GM23248 (cell line): ENCODE measurements around the gene TAOK1. TPM values are rescaled to one million over a fixed set of nuclear protein-coding genes. Genes with fewer than 3 reads are reported as not detected.

Experiments used
- DNase-seq: peaks from one replicate; pipeline ENCODE4 v3.0.0-alpha.2; 2015
- H2AFZ ChIP-seq: fragments of 200-600 bp; sonication (generic); 2 replicates; pipeline ENCODE4 v1.6.1; 2016; ENCODE audit warnings: antibody characterized with exemption
- H3F3A ChIP-seq: fragments of 200-600 bp; sonication (generic); 2 replicates; pipeline ENCODE4 v1.6.1; 2016; ENCODE audit warnings: mild to moderate bottlenecking, antibody characterized with exemption, mixed run types; ENCODE audit not compliant: insufficient read depth
- H3K27ac ChIP-seq: fragments of 200-600 bp; sonication (generic); 2 replicates; pipeline ENCODE4 v1.5.1; 2016; ENCODE audit warnings: mild to moderate bottlenecking
- H3K27me3 ChIP-seq: fragments of 200-600 bp; sonication (generic); replicated peaks from 2 replicates; pipeline ENCODE4 v1.6.1; 2016; ENCODE audit warnings: mild to moderate bottlenecking; ENCODE audit not compliant: insufficient read depth
- H3K36me3 ChIP-seq: fragments of 200-600 bp; sonication (generic); 2 replicates; pipeline ENCODE4 v1.6.1; 2016; ENCODE audit warnings: low read depth, mild to moderate bottlenecking
- H3K4me1 ChIP-seq: fragments of 200-600 bp; sonication (generic); 2 replicates; pipeline ENCODE4 v1.6.1; 2016; ENCODE audit warnings: mild to moderate bottlenecking; ENCODE audit not compliant: insufficient read depth
- H3K4me2 ChIP-seq: fragments of 200-600 bp; sonication (generic); one replicate; pipeline ENCODE4 v1.6.1; 2016; ENCODE audit warnings: mild to moderate bottlenecking; ENCODE audit not compliant: unreplicated experiment
- H3K4me3 ChIP-seq: fragments of 200-600 bp; sonication (generic); 2 replicates; pipeline ENCODE4 v1.5.1; 2016; ENCODE audit warnings: mild to moderate bottlenecking
- H3K79me2 ChIP-seq: fragments of 200-600 bp; sonication (generic); 2 replicates; pipeline ENCODE4 v1.6.1; 2016; ENCODE audit warnings: mild to moderate bottlenecking; ENCODE audit not compliant: insufficient read depth
- H3K9ac ChIP-seq: fragments of 200-600 bp; sonication (generic); 2 replicates; pipeline ENCODE4 v1.6.1; 2016; ENCODE audit warnings: mild to moderate bottlenecking
- H3K9me2 ChIP-seq: fragments of 200-600 bp; sonication (generic); 2 replicates; pipeline ENCODE4 v1.6.1; 2016; ENCODE audit warnings: mixed run types, mild to moderate bottlenecking, moderate library complexity; ENCODE audit not compliant: insufficient read depth
- H3K9me3 ChIP-seq: fragments of 200-600 bp; sonication (generic); one replicate; pipeline ENCODE4 v1.6.1; 2017; ENCODE audit warnings: low read depth
- H4K20me1 ChIP-seq: fragments of 200-600 bp; sonication (generic); 2 replicates; pipeline ENCODE4 v1.6.0; 2016; ENCODE audit not compliant: insufficient read depth
- EZH2 ChIP-seq: fragments of 200-600 bp; sonication (generic); IDR thresholded peaks from 2 replicates; pipeline ENCODE4 v1.6.1; 2018; ENCODE audit warnings: antibody characterized with exemption, mild to moderate bottlenecking; ENCODE audit not compliant: insufficient read depth, poor library complexity, severe bottlenecking
- EZH2phosphoT487 ChIP-seq: fragments of 200-600 bp; sonication (generic); IDR thresholded peaks from 2 replicates; pipeline ENCODE4 v1.6.1; 2018; ENCODE audit warnings: antibody characterized with exemption, moderate library complexity, mild to moderate bottlenecking, low read depth; ENCODE audit not compliant: insufficient read depth
- WGBS, 2 experiments: methylation state at CpG; one replicate each; pipeline ENCODE4 v1.1.6; 2015 to 2017; ENCODE audit warnings: low lambda C conversion rate in 2 of 2, low coverage in 1 of 2; ENCODE audit errors: missing lambda C conversion rate in 2 of 2; 5-methylcytosine and 5-hydroxymethylcytosine counted together
- in situ Hi-C: fragments of 300-500 bp; cut with MboI; formaldehyde crosslinking; loops from 2 replicates; pipeline ENCODE4 v1.15.0; 2020
- polyA plus RNA-seq: library from polyadenylated mRNA; unstranded; fragments of >200 nt; fragmentation: Nextera tagmentation; extraction: Ambion mirVana; gene quantifications from 2 replicates; pipeline ENCODE4 v1.2.1, GENCODE V29; 2016
- small RNA-seq: library from RNA; depleted of rRNA; stranded (forward); fragments of <200 nt; gene quantifications from one replicate; pipeline ENCODE3, GENCODE V24; 2014; ENCODE audit warnings: low read depth, low replicate concordance
- total RNA-seq: library from RNA; depleted of rRNA; stranded (reverse); fragments of >200 nt; shearing (Covaris generic); gene quantifications from 2 replicates; pipeline ENCODE4 v1.2.3, GENCODE V29; 2014; rRNA removed

The TAOK1 gene
- total and polyA plus RNA-seq, 2 experiments from 2014 or later, result 7.6 to 49.9 TPM

DNA sequence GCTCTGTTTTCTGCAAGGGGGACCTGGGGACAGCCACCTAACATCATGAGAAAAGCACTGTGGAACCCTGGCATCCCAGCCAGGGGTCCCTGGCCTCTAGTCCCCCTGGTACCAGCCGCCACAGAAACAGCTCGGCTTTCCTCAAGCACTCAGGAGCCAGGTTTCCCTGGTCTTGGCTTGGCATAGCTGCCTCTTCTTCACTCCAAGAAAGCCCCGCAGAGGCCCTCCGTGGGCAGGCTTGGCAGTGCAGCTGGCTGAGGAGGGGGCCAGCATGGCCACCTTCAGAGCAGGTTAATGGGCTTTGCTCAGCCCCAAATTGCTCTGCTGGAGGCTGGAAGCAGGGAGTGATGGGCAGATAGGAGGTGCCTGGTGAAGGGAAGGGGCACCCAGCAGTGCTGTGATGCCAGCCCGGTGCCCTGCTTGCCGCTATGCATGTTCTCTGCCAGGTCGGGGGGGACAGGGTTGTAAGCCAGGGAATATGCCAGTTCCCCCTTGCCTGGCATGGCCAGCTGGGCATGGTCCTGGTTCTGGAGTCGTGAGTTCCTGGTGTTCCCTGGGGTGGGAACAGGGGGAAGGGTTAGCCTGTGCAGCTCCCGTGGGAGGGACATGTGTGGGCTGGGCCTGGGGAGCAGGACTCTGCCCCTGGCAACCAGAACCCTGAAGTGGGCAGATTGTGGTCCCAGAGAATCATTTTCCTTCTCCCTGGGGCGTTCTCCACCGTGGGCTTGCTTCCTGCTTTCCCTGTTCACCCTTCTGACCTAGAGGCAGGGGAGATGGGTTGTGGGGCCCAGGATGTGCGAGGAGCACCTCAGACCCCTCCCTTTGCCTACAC, 206.0 kb downstream of the TAOK1 start:
- Histone ChIP-seq H3K4me1 (peaks cover 14% of the 10 kb centered on the region), H3K36me3 (no peaks in the 10 kb centered on the region), H3F3A (peaks cover 14% of the 10 kb centered on the region; the same call in 1 of the 2 replicates), H3K27me3 (no peaks in the 10 kb centered on the region), H3K9me2 (no peaks in the 10 kb centered on the region), H3K9me3 (no peaks in the 10 kb centered on the region), H3K4me3 (no peak overlapping the region), H2AFZ (no peak overlapping the region), H3K79me2 (no peaks in the 10 kb centered on the region), H4K20me1 (no peaks in the 10 kb centered on the region), H3K9ac (no peak overlapping the region), H3K27ac (no peak overlapping the region), H3K4me2 (no peak overlapping the region)
- in situ Hi-C loops, result no loop called here
- WGBS, 2 experiments, result 72 to 74% methylated on average over 12 of the region's 12 CpGs
- DNase-seq, result no peak
- no peak for TF ChIP-seq EZH2phosphoT487
- no peak for TF ChIP-seq EZH2

DNA sequence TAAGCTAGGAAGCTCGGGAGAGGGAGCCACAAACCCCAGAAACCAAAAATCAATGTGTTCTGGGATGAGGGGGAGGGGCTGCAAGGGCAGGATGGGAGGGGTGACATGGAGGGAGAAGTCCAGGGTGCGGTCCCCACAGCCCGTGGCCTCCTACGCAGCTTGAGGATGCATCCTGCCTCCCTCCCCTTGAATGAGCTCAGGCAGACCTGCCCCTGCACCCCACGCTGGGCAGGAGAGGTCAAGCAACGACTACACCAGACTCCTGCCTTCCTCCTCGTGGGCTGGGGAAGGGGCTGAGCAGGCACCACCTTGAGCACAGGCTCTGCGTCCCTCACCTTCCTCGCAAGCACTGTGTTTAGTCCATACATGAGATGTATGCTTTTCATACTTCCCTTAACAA, 206.6 kb downstream of the TAOK1 start:
- H4K20me1 ChIP-seq, result no peaks in the 10 kb centered on the region
- H3K4me1 ChIP-seq, result peaks cover 14% of the 10 kb centered on the region
- no peak for DNase-seq
- H3K36me3 ChIP-seq, result no peaks in the 10 kb centered on the region
- H3K9me3 ChIP-seq, result no peaks in the 10 kb centered on the region
- H3K4me2 ChIP-seq, result no peak overlapping the region
- no peak overlapping the region for H2AFZ ChIP-seq
- no peaks in the 10 kb centered on the region for H3K79me2 ChIP-seq
- no peak overlapping the region for H3K9ac ChIP-seq
- in situ Hi-C loops, result no loop called here
- H3F3A ChIP-seq, result peaks cover 14% of the 10 kb centered on the region; the same call in 1 of the 2 replicates
- no peaks in the 10 kb centered on the region for H3K27me3 ChIP-seq
- no peak overlapping the region for H3K27ac ChIP-seq
- TF ChIP-seq EZH2phosphoT487 (no peak), EZH2 (no peak)
- H3K4me3 ChIP-seq, result no peak overlapping the region
- 39 to 42% methylated on average over 8 to 9 of the region's 9 CpGs for WGBS, 2 experiments
- no peaks in the 10 kb centered on the region for H3K9me2 ChIP-seq

DNA sequence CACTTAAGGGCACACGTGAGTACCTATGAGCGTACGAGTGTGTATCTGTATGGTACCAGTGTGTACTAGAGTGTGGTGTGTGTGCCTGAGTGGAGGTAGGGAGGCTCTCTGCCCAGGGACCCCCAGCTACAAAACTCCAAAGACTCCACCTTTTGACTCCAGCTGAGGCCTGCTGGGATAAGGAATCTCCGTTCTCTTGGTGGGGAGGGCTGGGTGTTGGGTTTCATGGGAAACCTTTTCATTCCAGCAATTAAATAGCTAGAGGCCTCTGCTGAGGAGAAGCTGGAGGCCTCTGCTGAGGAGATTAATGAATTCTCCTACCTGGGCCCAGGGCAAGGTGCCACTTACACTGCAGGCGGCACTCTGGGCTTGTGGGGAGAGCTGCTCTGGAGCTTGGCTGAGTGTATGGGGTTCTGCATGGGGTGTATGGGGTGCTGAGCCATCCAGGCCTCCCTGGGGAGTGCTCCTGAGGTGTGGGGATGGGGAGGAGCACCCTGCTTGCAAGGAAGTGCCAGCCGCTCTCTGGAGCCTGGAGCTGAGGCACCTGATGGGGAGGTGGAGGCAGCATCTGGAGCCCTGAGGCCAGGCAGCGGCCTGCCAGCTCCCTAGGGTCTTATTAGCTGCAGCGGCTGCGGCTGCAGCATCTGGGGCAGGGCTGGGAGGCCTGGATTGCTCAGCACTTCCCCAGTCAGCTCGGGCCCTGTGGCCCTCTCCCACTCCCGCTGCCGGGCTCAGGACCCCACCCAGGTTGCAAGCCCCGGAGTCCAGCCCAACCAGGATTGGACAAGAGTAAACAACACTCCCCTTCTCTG, 207.4 kb downstream of the TAOK1 start:
- TF ChIP-seq EZH2, result no peak
- TF ChIP-seq EZH2phosphoT487, result no peak
- Histone ChIP-seq H3K9me3 (no peaks in the 10 kb centered on the region), H3K4me2 (no peak overlapping the region), H3K4me3 (no peak overlapping the region), H3K79me2 (no peaks in the 10 kb centered on the region), H3F3A (peaks cover 7% of the 10 kb centered on the region; the same call in 1 of the 2 replicates), H2AFZ (no peak overlapping the region), H3K36me3 (no peaks in the 10 kb centered on the region), H3K9me2 (no peaks in the 10 kb centered on the region), H3K27ac (no peak overlapping the region), H3K27me3 (no peaks in the 10 kb centered on the region), H3K9ac (no peak overlapping the region), H3K4me1 (peaks cover 6% of the 10 kb centered on the region; the same call in 1 of the 2 replicates), H4K20me1 (no peaks in the 10 kb centered on the region)
- in situ Hi-C loops, result no loop called here
- DNase-seq, result no peak
- WGBS, 2 experiments, result 66 to 69% methylated on average over 13 of the region's 13 CpGs

Small RNA genes lying within 50 kb of the gene (small RNA-seq; reads per million reads assigned to genes)
- not detected for gene RNU4-34P
- gene RNU6-1034P, result not detected
- gene RNU6-711P, result not detected

Other genes starting within 250 kb of the TAOK1 start
- gene MYO18A, start 210.0 kb upstream of the TAOK1 start, total RNA-seq, result 30.5 and 33.9 TPM in 2 replicates
- gene MYO18A, start 210.0 kb upstream of the TAOK1 start, polyA plus RNA-seq, result 12.6 and 16.0 TPM in 2 replicates
- gene CRYBA1, start 143.5 kb upstream of the TAOK1 start, total RNA-seq, result not detected in 2 replicates
- gene CRYBA1, start 143.5 kb upstream of the TAOK1 start, polyA plus RNA-seq, result not detected in 2 replicates
- gene NUFIP2, start 96.2 kb upstream of the TAOK1 start, total RNA-seq, result 30.9 and 31.6 TPM in 2 replicates
- gene NUFIP2, start 96.2 kb upstream of the TAOK1 start, polyA plus RNA-seq, result 4.8 and 5.2 TPM in 2 replicates
- gene ABHD15, start 176.7 kb downstream of the TAOK1 start, total RNA-seq, result 8.9 and 10.1 TPM in 2 replicates
- 2.4 and 2.9 TPM in 2 replicates for gene ABHD15, start 176.7 kb downstream of the TAOK1 start, polyA plus RNA-seq
- 63.7 and 67.2 TPM in 2 replicates for gene TP53I13, start 178.3 kb downstream of the TAOK1 start, total RNA-seq
- 37.3 and 40.6 TPM in 2 replicates for gene TP53I13, start 178.3 kb downstream of the TAOK1 start, polyA plus RNA-seq
- gene GIT1, start 199.3 kb downstream of the TAOK1 start, total RNA-seq, result 17.1 and 19.5 TPM in 2 replicates
- 4.4 and 6.0 TPM in 2 replicates for gene GIT1, start 199.3 kb downstream of the TAOK1 start, polyA plus RNA-seq
- 9.4 and 26.8 TPM in 2 replicates for gene ANKRD13B, start 202.8 kb downstream of the TAOK1 start, total RNA-seq
- gene ANKRD13B, start 202.8 kb downstream of the TAOK1 start, polyA plus RNA-seq, result 1.3 and 1.7 TPM in 2 replicates
- 4.2 and 6.5 TPM in 2 replicates for gene CORO6, start 232.5 kb downstream of the TAOK1 start, total RNA-seq
- 3.7 and 4.0 TPM in 2 replicates for gene CORO6, start 232.5 kb downstream of the TAOK1 start, polyA plus RNA-seq